PC-9 (cell line): ENCODE data around the gene JAG2. TPM values are rescaled to one million over a fixed set of nuclear protein-coding genes. Genes with fewer than 3 reads are reported as not detected.

Experiments used
- BruUV-seq: library from RNA; stranded (reverse); fragments of 400-500 nt; replicated peaks from 2 replicates; lab custom pipeline; 2021; lab: Mats Ljungman, UMichigan
- CTCF ChIA-PET: fragments of 300-600 bp; sonication (Branson Sonifier 250); formaldehyde crosslinking; loops from one replicate; lab custom pipeline; 2022; ENCODE audit warnings: antibody characterized with exemption; lab: Charles Lee
- POLR2A ChIA-PET: fragments of 300-600 bp; sonication (Branson Sonifier 250); formaldehyde crosslinking; loops from one replicate; lab custom pipeline; 2022; ENCODE audit warnings: antibody characterized with exemption; ENCODE audit not compliant: unreplicated experiment; lab: Charles Lee
- DNase-seq, 2 experiments: peaks; one replicate each; pipeline versions ENCODE4 v3.0.0 to v3.0.0-alpha.2; 2015 to 2022; ENCODE audit warnings: mixed read lengths in 1 of 2
- H2AFZ ChIP-seq: fragments of 200-600 bp; sonication (generic); 2 replicates; pipeline ENCODE4 v1.8.1; 2017; ENCODE audit warnings: antibody characterized with exemption
- H3F3A ChIP-seq: fragments of 200-600 bp; sonication (generic); 2 replicates; pipeline ENCODE4 v1.8.1; 2017; ENCODE audit warnings: antibody characterized with exemption, mild to moderate bottlenecking, low read depth; ENCODE audit not compliant: insufficient read depth
- H3K27ac ChIP-seq: fragments of 200-600 bp; sonication (generic); 2 replicates; pipeline ENCODE4 v1.6.1; 2016; ENCODE audit warnings: mixed run types
- H3K27me3 ChIP-seq: fragments of 200-600 bp; sonication (generic); 2 replicates; pipeline ENCODE4 v1.6.1; 2016; ENCODE audit warnings: low read depth, mixed run types; ENCODE audit not compliant: insufficient read depth
- H3K36me3 ChIP-seq: fragments of 200-600 bp; sonication (generic); 2 replicates; pipeline ENCODE4 v1.6.1; 2016; ENCODE audit warnings: low read depth, mixed run types
- H3K4me1 ChIP-seq: fragments of 200-600 bp; sonication (generic); replicated peaks from 2 replicates; pipeline ENCODE4 v1.6.1; 2016; ENCODE audit warnings: mixed run types; ENCODE audit not compliant: insufficient read depth
- H3K4me2 ChIP-seq: fragments of 200-600 bp; sonication (generic); 2 replicates; pipeline ENCODE4 v1.6.1; 2017; ENCODE audit warnings: mixed run types
- H3K4me3 ChIP-seq: fragments of 200-600 bp; sonication (generic); 2 replicates; pipeline ENCODE4 v1.6.1; 2016; ENCODE audit warnings: mixed run types
- H3K79me2 ChIP-seq: fragments of 200-600 bp; sonication (generic); 2 replicates; pipeline ENCODE4 v1.6.1; 2017; ENCODE audit warnings: low read depth, mixed run types
- H3K9me2 ChIP-seq: fragments of 200-600 bp; sonication (generic); 2 replicates; pipeline ENCODE4 v1.8.1; 2017; ENCODE audit warnings: mild to moderate bottlenecking; ENCODE audit not compliant: insufficient read depth
- H3K9me3 ChIP-seq: fragments of 200-600 bp; sonication (generic); 2 replicates; pipeline ENCODE4 v1.8.1; 2016; ENCODE audit warnings: low read depth; ENCODE audit not compliant: insufficient read depth
- H4K20me1 ChIP-seq: fragments of 200-600 bp; sonication (generic); 2 replicates; pipeline ENCODE4 v1.8.1; 2017; ENCODE audit not compliant: insufficient read depth
- EZH2 ChIP-seq: fragments of 200-600 bp; sonication (generic); IDR thresholded peaks from 2 replicates; pipeline ENCODE4 v1.8.0; 2017; ENCODE audit warnings: antibody characterized with exemption, low read depth
- intact Hi-C: fragments of 100-400 bp; cut with micrococcal nuclease; formaldehyde crosslinking; loops from one replicate; pipeline ENCODE4 v1.10.0; 2022; ENCODE audit not compliant: unreplicated experiment
- total RNA-seq: library from RNA; stranded (reverse); gene quantifications from 2 replicates; pipeline ENCODE4 v1.2.3, GENCODE V29; 2021
- TF ChIP-seq, protein P1 (sequence below): fragments of 200-600 bp; sonication (generic); conservative IDR thresholded peaks from 2 replicates; pipeline ENCODE4 v1.6.1; 2017; ENCODE audit warnings: mixed run types, antibody characterized with exemption, mild to moderate bottlenecking, moderate library complexity

Gene JAG2
- total RNA-seq, 1 experiment from 2014 or later: 17.8 TPM

DNA sequence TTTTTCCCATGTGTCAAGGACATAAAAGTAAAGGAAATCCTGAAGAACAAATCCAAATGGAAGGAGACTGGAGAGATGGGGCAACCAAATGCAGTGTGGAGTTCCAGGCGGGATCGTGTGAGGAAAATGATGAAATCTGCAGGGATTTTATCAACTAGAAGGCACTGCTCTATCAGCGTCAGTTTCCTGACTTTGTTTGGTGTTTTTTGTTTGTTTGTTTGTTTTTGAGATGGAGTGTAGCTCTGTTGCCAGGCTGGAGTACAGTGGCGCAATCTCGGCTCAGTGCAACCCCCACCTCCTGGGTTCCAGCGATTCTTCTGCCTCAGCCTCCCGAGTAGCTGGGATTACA, 60.1 kb downstream of the JAG2 start:
- Histone ChIP-seq H3K4me2 (0 out of 2 replicates have a peak overlapping the region, but pooled peaks have one; percentile 7), H3K9me2 (no peaks in the 10 kb centered on the region), H3K27me3 (no peaks in the 10 kb centered on the region), H3K79me2 (no peaks in the 10 kb centered on the region), H3F3A (no peaks in the 10 kb centered on the region), H3K36me3 (no peaks in the 10 kb centered on the region), H3K4me3 (no peak overlapping the region), H3K27ac (no peak overlapping the region), H2AFZ (no peak overlapping the region), H3K9me3 (no peaks in the 10 kb centered on the region), H3K4me1 (peaks cover under 1% of the 10 kb centered on the region; the same call in 1 of the 2 replicates), H4K20me1 (no peaks in the 10 kb centered on the region)
- no peak for TF ChIP-seq EZH2
- TF ChIP-seq, protein P1, sequence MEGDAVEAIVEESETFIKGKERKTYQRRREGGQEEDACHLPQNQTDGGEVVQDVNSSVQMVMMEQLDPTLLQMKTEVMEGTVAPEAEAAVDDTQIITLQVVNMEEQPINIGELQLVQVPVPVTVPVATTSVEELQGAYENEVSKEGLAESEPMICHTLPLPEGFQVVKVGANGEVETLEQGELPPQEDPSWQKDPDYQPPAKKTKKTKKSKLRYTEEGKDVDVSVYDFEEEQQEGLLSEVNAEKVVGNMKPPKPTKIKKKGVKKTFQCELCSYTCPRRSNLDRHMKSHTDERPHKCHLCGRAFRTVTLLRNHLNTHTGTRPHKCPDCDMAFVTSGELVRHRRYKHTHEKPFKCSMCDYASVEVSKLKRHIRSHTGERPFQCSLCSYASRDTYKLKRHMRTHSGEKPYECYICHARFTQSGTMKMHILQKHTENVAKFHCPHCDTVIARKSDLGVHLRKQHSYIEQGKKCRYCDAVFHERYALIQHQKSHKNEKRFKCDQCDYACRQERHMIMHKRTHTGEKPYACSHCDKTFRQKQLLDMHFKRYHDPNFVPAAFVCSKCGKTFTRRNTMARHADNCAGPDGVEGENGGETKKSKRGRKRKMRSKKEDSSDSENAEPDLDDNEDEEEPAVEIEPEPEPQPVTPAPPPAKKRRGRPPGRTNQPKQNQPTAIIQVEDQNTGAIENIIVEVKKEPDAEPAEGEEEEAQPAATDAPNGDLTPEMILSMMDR: no peak
- DNase-seq: no peak
- no TSS peak for BruUV-seq
- intact Hi-C loops: no loop called here
- POLR2A ChIA-PET: interaction anchor here (0.6 kb wide), 1 partner anchor 21 kb away, joined by 3 read pairs; no protein-coding TSS in a partner anchor
- CTCF ChIA-PET: no interaction called here

DNA sequence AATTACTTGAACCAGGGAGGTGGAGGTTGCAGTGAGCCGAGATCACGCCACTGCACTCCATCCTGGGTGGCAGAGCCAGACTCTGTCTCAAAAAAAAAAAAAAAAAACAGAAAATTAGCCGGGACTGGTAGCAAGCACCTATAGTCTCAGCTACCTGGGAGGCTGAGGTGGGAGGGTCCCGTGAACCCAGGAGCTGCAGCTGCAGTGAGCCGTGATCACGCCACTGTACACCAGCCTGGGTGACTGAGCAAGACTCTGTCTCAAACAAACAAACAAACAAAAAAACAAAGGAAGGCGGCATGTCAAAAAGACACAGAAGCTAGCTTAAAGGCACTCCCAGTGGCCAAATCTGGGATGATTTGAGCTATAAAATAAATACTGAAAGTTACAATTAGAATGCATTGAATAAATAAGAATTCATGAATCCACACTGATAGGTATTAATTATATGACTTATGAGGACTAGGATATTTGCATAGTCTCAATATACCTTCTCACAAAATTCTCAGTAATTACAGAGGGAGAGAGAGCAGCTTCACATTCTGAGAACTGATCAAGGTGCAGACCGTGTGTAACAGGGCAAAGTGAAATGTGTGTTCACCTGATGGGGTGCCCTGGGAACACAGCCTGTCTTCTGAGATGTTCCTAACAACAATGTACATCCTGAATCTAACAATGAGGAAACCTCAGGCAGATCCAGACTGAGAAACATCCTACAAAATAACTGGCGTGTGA, 60.6 kb downstream of the JAG2 start:
- H3K36me3 ChIP-seq: no peaks in the 10 kb centered on the region
- intact Hi-C loops: no loop called here
- H3F3A ChIP-seq: no peaks in the 10 kb centered on the region
- no peaks in the 10 kb centered on the region for H3K9me3 ChIP-seq
- ChIA-PET POLR2A (interaction anchor here (0.6 kb wide), 1 partner anchor 21 kb away, joined by 3 read pairs; no protein-coding TSS in a partner anchor), CTCF (no interaction called here)
- H3K4me2 ChIP-seq: peak overlapping the region; percentile 7; the same call in 1 of the 2 replicates
- peaks cover 6% of the 10 kb centered on the region for H3K4me1 ChIP-seq
- BruUV-seq: no TSS peak
- no peak overlapping the region for H2AFZ ChIP-seq
- H3K27me3 ChIP-seq: no peaks in the 10 kb centered on the region
- no peak overlapping the region for H3K27ac ChIP-seq
- TF ChIP-seq EZH2: no peak
- TF ChIP-seq, protein P1: no peak
- H3K4me3 ChIP-seq: no peak overlapping the region
- no peaks in the 10 kb centered on the region for H3K9me2 ChIP-seq
- no peak for DNase-seq
- no peaks in the 10 kb centered on the region for H4K20me1 ChIP-seq
- no peaks in the 10 kb centered on the region for H3K79me2 ChIP-seq

DNA sequence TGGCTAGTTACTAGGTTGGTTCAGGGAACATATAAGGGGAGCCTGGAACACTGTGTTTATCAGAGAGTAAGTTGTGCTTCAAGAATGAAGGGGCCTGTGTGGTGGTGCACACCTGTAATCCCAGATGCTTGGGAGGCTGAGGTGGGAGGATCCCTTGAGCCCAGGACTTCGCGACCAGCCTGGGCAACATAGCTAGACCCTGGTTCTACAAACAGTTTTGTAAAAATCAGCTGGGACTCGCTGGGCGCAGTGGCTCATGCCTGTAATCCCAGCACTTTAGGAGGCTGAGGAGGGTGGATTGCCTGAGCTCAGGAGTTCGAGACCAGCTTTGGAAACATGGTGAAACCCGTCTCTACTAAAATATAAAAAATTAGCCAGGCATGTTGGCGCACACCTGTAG, 61.2 kb downstream of the JAG2 start:
- Histone ChIP-seq H3K9me2 (no peaks in the 10 kb centered on the region), H4K20me1 (no peaks in the 10 kb centered on the region), H3K36me3 (no peaks in the 10 kb centered on the region), H3K79me2 (no peaks in the 10 kb centered on the region), H3K9me3 (no peaks in the 10 kb centered on the region), H3F3A (no peaks in the 10 kb centered on the region), H3K27ac (no peak overlapping the region), H2AFZ (no peak overlapping the region), H3K4me1 (peaks cover 12% of the 10 kb centered on the region), H3K27me3 (no peaks in the 10 kb centered on the region), H3K4me3 (no peak overlapping the region), H3K4me2 (no peak overlapping the region)
- intact Hi-C loops: no loop called here
- no TSS peak for BruUV-seq
- ChIA-PET CTCF (no interaction called here), POLR2A (no interaction called here)
- TF ChIP-seq, protein P1: no peak
- no peak for TF ChIP-seq EZH2
- no peak for DNase-seq
